Daoy (cell line): ENCODE data around the gene ZNF750. TPM values are rescaled to one million over a fixed set of nuclear protein-coding genes. Genes with fewer than 3 reads are reported as not detected.

Experiments used
- DNase-seq: peaks from one replicate; pipeline ENCODE4 v3.0.0-alpha.2; 2015; ENCODE audit warnings: low read depth
- total RNA-seq: library from RNA; depleted of rRNA; stranded (reverse); fragments of >200 nt; shearing (Covaris generic); gene quantifications from 2 replicates; pipeline ENCODE4 v1.2.3, GENCODE V29; 2014

Gene ZNF750
- total RNA-seq, 1 experiment from 2014 or later, result not detected

DNA sequence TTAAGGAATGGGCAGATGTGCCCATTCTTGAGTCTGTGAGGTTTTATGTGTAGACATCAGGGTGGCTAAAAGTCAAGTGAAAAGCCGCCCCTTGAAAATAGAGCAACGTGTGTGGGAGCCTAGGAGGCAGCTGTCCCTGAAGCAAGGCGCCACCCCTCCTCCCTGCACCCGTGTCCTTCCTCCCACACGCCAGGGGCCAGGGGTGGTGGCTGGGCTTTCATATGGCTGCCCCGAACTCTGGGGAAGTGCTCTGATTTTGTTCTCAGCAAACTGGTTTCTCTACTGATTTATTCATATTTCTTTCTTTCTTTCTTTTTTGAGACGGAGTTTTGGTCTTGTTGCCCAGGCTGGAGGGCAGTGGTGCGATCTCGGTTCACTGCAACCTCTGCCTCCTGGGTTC is 4.7 kb downstream of the ZNF750 start:
- no peak for DNase-seq

DNA sequence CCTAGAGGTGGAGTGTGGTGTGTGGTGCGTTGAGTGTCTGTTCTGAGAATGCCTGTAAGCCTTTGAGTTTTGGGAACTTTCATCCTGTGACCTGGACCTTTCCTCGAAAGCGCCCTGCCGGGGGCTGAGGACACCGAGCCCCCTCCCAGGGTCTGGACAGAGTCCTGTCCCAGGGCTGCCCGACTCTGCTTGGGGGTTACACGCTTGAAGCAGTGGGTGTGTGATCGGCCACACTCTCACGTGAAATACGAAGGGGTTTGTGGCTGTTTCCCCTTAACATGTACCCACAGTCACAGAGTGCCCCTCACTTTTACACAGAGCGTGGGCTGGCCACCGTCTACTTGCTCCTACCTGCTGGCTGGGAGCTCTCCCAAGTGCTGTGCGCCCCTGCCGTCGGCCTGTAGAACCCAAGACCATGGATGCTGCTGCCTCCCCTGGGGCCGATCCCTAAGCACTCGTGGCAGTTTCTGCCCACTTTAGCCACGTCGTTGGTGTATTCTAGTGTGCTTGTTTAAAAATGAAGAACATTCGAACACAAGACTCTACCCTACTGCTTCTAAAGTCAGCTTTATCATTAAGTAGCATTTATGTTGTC is 6.8 kb downstream of the ZNF750 start:
- no peak for DNase-seq

DNA sequence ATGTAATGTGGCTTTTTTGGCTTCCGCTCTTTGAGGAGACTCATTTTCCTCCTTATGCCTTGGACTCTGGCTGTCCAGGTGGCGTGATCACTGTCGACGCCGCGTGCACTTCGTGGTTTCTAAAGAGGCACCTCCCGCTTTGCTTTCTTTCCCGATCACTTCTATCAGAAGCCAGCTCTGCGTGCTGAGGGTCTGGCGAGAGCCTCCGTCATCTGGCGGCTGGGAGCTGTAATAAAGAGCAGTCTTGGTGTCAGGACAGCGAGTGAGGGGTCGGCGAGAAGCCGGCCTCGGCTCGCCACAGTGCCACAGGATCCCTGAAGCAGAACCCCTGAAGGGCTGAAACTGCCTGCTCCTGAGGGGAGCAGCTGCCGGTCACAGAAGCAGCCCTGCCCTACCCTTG is 7.4 kb downstream of the ZNF750 start:
- no peak for DNase-seq

DNA sequence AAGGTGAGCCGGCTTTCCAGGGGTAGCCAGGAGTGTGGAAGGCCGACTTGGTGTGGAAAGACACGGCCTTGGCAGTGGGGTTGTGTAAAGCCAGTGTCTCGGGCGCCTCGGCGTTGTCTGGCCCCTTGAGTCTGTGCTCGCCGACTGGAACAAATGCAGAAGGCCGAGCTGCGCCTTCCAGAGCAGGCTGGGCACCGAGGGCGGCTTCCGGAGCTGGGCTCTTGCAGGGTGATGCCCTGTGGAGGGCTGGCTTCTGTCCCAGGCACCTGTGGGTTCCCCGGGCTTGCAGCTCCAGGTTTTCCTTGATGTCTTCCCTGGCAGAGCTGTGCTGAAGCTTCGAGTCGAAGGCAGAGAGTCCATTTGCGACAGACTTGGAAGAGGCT is 8.0 kb downstream of the ZNF750 start:
- DNase-seq, result no peak

DNA sequence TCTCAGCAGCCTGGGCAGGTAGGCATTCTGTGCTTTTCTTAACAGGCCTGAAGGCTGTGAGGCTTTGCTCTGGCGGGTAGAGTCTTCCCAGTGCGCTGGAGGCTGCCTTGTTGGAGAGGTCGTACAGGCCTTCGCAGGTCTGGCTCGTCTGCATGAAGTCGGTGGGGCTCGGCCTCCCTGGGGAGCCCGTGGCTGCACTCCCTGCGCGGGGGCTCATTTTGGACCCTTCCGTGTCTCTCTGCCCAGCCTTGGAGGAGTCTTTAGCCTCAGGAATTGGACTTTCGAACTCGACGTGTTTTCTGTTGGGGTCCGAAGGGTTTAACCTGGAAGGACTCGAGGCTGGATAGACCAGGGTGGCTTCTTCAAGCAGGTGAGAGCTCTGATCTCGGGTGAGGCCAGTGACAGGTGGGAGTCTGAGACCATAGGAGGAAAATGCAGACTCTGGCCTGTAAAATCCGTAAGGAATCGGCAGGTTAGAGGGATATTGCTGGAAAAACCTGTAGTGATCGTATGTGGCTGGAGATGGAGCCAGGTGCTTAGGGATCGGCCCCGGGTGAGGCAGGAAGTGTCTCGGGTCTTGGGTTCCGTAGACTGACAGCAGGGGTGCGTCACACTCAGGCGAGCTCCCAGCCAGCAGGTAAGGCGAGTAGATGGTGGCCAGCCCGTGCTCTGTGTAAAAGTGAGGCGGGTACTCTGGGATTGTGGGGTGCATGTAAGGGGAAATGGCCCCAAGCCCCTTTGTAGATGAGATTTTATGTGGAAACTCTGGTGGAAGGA is 8.6 kb downstream of the ZNF750 start:
- no peak for DNase-seq

DNA sequence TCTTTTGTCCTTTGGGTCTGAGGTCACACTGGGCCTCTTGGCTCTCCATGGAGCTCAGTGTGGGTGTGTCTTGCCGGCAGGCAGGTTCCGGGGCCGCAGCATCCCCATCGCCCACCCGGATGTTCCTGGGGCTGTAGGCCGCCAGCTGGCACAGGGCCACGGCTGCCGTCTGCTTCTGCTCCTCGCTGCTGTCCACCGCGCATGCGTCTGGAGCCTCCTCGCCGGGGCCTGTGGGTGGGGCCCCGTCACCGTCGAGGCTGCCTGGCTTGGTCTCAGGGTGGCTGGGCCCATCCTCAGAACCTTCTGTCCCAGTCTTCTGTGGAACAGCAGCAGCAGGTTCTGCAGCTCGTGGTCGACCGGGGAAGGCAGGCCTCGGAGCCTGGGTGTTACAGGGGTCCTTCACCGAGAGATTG is 9.6 kb downstream of the ZNF750 start:
- no peak for DNase-seq

DNA sequence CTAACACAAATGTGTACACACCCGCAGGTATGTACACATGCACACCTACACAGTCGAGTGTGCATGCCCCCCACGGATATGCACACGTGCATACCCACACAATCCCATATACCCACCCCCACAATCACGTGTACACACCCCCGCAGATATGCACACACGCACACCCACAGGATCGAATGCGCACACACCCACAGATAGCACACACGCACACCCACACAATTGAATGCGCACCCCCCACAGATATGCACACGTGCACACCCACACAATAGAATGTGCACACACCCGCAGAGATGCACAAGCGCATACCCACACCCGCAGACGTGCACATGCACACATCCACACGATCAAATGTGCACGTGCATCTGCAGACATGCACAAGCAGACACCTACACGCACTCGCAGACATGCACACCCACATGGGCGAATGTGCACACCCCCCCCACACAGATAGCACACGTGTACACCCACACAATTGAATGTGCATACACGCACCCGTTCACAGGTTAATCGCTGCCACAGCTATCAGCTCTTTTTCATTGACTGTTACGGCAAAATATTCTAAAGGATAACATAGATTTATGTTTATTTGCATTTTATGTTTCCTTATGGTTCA is 10.8 kb downstream of the ZNF750 start:
- no peak for DNase-seq

DNA sequence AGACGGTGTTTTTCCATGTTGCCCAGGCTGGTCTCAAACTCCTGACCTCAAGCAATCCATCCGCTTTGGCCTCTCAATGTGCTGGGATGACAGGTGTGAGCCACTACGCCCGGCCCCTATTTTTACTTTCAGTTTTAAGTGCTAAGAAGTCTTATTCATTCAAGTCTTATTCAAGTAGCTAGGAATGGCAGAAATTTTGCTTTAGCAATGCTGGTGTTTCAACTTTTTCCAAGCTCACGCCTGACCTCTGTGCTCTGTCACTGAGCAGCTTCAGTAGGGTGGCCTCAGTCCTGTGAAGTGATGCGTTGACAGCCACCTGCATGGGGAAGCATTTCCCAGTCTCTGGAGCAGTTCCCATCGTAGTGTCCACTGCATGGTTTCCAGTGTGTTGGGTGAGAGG is 12.9 kb downstream of the ZNF750 start:
- no peak for DNase-seq

DNA sequence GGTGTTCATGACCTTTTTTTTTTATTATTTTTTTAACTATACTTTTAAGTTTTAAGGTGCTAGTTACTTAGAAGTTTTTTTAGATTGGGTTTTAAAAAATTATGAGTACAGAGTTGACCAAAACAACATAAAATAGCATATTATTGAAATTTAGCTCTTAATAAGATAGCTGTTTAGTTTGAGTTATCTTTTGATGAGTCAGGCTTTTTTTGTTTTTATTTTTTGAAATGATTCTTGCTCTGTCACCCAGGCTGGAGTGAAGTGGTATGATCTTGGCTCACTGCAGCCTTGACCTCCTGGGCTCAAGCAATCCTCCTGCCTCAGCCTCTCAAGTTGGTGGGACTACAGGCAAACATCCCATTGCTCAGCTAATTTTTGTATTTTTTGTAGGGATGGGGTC is 13.6 kb downstream of the ZNF750 start:
- no peak for DNase-seq

DNA sequence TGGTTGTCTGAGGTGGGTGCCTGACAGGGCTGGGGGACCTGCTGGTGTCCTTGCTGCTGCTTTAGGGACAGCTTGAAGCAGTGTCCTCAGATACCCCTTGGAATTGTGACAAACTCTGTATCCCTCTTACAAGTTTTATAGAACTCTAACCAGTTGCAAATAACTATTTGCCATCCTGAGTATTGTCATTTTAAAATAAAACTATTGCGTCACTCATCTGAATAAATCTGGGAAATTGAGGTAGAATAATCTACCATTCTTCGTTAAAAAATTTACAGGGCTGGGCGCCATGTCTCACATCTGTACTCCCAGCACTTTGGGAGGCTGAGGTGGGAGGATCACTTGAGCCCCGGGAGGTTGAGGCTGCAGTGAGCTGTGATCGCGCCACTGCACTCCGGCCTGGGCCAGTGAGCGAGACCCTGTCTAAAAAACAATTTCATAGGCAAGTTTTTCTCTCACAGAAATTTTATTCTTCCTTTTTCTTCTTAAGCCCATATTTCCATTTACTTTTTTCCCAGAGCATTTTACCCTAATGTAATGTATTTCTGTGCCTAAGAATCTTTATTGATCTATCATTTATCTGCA is 14.2 kb downstream of the ZNF750 start:
- no peak for DNase-seq

DNA sequence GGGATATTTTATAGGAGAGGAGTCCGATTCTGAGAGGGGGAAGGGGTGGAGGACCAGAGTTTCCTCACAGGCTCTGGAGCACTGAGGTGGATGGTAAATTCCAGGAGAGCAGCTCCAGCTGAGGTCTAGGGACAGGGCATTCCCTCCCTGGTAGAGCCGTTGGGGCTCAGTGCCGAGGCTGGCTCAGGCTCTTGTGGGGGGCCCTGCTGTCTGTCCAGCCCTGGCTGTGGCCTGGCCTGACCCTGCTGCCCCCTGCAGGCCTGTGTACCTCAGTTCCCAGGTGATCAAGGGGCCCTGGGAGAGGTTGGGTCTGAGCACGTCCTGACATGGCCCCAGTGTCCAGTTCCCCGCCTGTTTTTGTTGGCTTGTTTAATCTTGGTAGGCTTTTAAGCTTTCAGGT is 16.8 kb downstream of the ZNF750 start:
- DNase-seq, result no peak

DNA sequence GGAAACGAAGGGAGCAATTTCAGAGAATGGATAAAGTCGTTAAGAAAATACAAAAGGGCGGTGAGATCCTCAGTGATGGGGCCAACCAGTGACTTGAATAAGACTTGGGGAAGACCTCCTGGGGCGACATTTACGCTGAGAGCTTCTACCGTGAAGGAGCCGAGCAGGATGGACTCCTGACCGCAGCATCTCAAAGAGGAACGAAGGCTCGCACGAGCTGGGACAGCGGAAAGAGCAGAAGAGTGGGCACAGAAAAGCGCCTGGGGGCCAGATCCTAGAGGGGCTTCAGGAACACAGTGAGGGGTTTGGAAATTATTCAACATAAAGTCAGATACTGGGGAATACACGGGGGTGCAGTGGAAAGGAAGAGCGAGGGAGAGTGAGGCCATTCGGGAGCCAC is 17.5 kb downstream of the ZNF750 start:
- DNase-seq, result no peak

DNA sequence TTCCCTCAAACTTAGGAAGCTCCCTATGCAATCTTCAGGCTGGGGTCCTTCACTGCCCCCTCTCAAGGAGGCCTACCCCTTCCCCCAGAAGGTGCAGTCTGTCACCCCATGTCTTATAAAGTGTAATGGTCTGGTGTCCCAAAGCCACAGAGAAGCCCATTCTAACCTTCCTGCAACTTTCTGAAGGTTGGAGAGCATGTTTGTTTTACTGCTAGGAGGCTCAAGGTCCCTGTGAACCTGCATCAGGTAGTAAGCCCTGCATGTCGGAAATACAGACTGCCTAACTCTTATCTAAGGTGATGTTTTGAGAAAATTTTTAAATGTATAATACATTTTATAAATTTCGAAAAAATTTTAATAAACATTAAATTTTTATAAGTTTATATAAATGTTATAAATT is 18.3 kb downstream of the ZNF750 start:
- no peak for DNase-seq

DNA sequence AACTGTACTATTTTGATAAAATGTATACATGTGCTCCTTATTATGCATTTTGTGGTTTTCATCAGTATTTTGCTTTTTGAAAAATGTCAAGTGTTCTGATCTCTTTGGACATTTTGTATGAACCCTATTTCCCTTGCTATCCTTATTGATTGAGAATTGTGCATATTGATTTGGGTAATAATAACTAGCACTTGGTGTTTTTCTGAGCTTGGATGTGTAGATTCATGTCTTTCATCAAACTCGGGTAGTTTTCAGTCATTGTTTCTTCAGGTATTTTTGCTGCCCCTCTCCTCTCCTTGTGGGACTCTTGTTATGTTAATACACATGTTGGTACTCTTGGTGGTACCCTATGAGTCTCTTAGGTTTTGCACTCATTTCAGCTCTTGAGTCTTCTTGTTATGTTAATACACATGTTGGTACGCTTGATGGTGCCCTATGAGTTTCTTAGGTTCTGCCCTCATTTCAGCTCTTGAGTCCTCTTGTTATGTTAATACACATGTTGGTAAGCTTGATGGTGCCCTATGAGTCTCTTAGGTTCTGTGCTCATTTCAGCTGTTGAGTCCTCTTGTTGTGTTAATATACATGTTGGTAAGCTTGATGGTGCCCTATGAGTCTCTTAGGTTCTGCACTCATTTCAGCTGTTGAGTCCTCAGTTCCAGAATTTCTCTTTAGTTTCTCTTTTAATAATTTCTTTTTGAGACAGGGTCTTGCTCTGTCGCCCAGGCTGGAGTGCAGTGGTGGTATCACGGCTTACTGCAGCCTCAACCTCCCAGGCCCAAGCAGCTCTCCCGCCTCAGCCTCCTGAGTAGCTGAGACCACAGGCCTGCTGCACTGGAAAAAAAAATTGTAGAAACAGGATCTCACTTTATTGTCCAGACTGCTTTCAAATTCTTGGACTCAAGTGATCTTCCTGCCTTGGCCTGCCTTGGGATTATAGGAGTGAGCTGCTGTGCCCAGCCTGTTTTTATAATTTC is 19.3 kb downstream of the ZNF750 start:
- no peak for DNase-seq

DNA sequence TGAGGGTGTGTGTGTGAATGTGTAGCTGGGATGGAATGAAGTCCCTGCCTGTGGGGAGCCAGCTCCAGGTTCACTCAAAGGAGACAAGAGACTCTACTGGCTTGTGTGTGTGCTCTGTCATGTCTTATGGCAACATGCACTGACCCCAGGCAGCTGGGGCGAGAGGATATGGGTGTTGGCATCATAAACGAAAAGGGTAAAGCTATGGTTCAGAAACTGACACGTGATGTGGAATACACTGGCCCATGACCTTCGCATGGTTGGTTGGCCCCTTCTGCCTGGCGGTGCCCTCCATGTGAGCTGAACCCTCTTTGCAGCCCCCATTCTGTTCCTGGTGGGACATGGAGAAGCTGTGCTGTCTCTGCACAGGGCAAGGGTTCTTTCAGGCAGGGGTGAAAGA is 21.9 kb downstream of the ZNF750 start:
- DNase-seq, result no peak

DNA sequence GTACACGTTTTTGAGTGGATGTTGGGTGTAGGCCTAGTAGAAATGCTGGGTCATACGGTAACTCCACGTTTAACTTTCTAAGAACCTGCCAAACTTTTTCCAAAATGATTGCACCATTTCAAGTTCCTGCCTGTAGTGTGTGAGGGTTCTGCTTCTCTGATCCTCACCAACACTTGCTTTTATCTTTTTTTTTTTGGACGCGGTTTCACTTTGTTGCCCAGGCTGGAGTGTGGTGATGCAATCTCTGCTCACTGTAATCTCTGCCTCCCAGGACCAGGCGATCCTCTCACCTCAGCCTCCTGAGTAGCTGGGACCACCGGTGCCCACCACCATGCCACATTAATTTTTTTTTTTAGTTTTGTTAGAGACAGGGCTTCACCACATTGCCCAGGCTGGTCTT is 23.5 kb downstream of the ZNF750 start:
- no peak for DNase-seq

DNA sequence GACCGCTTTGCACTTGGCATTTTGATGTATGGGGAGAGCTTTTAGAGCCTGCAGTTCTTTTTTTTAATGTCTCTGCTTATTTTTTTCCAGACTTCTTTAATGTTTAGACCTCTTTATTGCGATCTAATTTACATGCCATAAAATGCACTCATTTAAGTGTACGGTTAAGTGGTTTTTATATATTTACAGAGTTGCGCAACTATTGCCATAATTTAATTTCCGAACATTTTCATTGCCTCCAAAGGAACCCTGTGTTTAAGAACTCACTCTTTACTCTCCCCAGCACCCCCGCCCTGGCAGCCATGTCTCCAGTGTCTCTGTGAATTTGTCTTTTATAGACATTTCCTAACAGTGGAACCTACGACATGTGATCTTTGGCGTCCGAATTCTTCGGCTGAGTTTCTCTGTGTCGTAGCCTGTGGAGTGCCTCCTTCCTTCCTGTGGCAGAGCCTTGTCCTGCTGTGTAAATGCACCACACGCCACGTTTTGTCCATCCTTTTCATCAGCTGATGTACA is 24.0 kb downstream of the ZNF750 start:
- DNase-seq, result no peak

DNA sequence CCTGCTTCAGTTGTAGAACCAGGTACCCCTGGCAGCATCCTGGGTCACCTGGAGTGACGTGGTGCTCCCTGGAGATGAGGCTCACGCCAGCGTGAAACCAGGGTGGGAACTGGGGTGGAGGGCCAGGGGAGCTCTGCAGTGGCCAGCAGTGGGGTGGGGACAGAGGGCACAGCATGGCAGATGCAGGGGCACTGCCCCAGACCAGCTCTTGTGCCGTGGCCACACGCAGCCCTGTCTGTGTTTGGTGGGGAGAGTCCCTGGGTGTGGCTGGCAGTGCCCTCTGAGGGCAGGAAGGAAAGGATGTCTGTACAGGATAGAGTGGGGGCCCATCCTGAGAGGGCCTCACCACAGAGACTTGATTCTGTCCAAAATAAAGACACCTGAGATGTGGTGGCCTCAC is 24.5 kb downstream of the ZNF750 start:
- no peak for DNase-seq

DNA sequence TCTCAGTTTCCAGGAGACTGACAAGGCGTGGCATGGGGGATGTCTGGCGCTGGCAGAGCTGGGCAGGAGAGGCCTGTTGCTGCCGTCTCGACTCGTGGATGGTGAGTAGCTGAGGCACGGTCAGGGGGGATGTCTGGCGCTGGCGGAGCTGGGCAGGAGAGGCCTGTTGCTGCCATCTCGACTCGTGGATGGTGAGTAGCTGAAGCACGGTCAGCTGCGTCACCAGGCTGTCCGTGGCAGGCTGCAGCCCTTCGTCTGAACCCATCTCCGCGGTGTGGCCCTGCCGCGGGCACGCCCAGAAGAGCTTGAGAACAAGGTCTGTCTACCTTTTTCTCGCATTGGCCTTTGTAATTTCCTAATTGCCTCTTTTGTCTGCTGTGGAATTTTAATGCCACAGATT is 25.0 kb downstream of the ZNF750 start:
- no peak for DNase-seq

DNA sequence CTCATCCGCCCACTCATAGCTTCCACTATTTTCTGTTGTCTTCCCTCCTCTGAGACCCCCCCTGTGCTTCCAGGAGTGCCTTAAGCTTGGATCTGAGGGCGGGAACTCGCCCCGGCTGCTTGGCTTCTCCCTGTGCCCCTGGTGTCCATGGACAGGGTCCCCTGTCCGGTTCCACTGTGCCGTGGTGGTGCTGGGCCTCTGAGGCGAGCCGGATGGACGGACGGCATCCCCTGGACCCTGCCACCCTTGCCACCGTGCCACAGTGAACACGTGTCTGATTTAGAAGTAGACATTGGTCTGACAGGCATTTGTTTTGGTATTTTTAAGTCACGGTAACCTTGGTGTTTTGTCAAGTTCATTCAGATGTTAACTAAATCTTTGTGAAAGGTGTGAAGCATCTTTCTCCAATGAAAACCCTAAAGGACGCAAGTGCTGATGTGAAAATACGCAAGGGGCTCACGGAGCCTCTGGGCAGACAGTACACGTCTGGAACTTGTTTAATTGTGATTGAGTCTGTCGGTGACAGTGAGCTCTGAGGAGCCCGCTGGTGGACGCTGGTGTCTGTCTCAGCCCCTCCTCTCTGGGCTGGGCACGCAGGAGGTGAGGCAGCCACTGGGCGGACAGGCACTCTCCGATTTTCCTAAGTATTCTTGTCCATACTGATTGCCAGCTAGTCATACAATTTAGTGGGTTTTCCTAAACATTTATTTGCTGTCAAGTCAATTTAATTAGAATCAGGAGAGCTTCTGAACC is 26.3 kb downstream of the ZNF750 start:
- DNase-seq, result no peak

DNA sequence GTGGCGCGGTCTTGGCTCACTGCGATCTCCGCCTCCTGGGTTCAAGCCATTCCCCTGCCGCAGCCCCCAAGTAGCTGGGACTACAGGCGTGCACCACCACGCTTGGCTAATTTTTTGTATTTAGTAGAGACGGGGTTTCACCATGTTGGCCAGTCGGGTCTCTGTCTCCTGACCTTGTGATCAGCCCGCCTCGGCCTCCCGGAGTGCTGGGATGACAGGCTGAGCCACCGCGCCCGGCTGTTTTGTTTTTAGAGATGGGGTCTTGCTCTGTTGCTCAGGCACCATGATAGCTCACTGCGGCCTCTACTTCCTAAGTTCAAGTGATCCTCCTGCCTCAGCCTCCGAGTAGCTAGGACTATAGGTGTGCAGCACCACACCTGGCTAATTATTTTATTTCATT is 27.2 kb downstream of the ZNF750 start:
- no peak for DNase-seq
